Prostate gland (tissue), 2 donors: ENCODE measurements around the gene RSPH1. TPM values are rescaled to one million over a fixed set of nuclear protein-coding genes. Genes with fewer than 3 reads are reported as not detected.
A peak's percentile ranks its signal among the peaks of the same experiment; 100 is the strongest.

ENCODE experiments used
- DNase-seq: peaks from one replicate; pipeline ENCODE4 v3.0.0-alpha.2; 2019; ENCODE audit warnings: low spot score
- H3K27ac ChIP-seq, 2 donors: fragments of 200-600 bp; sonication (generic); 2 replicates each; pipeline ENCODE4 v1.5.1; 2017 to 2019
- H3K27me3 ChIP-seq: fragments of 200-600 bp; sonication (generic); replicated peaks from 2 replicates; pipeline ENCODE4 v1.5.1; 2019; ENCODE audit not compliant: insufficient read depth
- H3K36me3 ChIP-seq, 2 donors: fragments of 200-600 bp; sonication (generic); 1 replicate in 1 of 2; 2 replicates in 1 of 2; pipeline versions ENCODE4 v1.5.1 to v1.8.1; 2017 to 2019
- H3K4me1 ChIP-seq: fragments of 200-600 bp; sonication (generic); replicated peaks from 2 replicates; pipeline ENCODE4 v1.5.1; 2019
- H3K4me3 ChIP-seq, 2 donors: fragments of 200-600 bp; sonication (generic); 2 replicates each; pipeline ENCODE4 v1.5.1; 2017 to 2019
- H3K9me3 ChIP-seq: fragments of 200-600 bp; sonication (generic); 2 replicates; pipeline ENCODE4 v1.5.1; 2017
- POLR2A ChIP-seq: fragments of 450-650 bp; IDR thresholded peaks from one replicate; pipeline ENCODE4 v1.6.1; 2016; ENCODE audit warnings: antibody characterized with exemption, mild to moderate bottlenecking
- POLR2AphosphoS5 ChIP-seq: sonication (generic); formaldehyde crosslinking; IDR thresholded peaks from one replicate; pipeline ENCODE4 v1.6.1; 2017; ENCODE audit warnings: antibody characterized with exemption
- WGBS: methylation state at CpG from one replicate; pipeline ENCODE4 v1.1.5; 2018; 5-methylcytosine and 5-hydroxymethylcytosine counted together
- intact Hi-C: fragments of 100-400 bp; cut with DNase I; formaldehyde crosslinking; loops from one replicate; pipeline ENCODE4 v1.14.2; 2022
- total RNA-seq, 2 donors: library from RNA; depleted of rRNA; stranded (reverse); fragments of >200 nt; gene quantifications; one replicate each; pipeline ENCODE4 v1.1.0, GENCODE V29; 2016
- TF ChIP-seq, protein P1 (sequence below), 4 experiments: fragments of 200-600 bp in 2 of 4; fragments of 450-650 bp in 2 of 4; sonication (generic) in 2 of 4; IDR thresholded peaks; 1 replicate in 3 of 4; 2 replicates in 1 of 4; pipeline ENCODE4 v1.5.1; 2016 to 2019; ENCODE audit warnings: antibody characterized with exemption in 4 of 4, mild to moderate bottlenecking in 2 of 4, moderate library complexity in 2 of 4

Gene RSPH1
- total RNA-seq, 2 donors from 2014 or later, result 1.6 to 2.6 TPM

DNA sequence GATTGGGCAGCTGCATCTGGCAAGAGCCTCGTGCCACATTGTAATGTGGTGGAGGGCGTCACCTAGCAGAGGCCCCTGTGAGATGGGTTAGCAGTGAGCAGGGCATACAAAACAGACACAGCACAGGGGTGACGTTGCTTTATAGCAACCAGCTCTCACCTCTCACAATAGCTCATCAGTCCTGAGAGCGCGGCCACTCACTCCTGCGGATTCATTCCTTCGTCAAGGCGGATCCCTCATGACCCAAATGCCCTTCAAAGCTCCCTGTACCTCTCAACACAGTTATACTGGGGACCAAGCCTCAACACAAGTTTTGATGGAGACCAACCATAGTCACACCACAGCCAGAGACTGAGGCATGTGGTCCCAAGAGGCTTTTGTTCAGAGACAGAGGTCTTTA is 40.6 kb upstream of the RSPH1 start:
- 92% methylated on average over 8 of the region's 8 CpGs for WGBS
- peaks cover 28% of the 10 kb centered on the region for H3K4me1 ChIP-seq
- H3K27ac ChIP-seq, result peak overlapping the region; percentile 67 to 95
- no peak for TF ChIP-seq POLR2AphosphoS5
- no peak for TF ChIP-seq POLR2A
- TF ChIP-seq, protein P1, sequence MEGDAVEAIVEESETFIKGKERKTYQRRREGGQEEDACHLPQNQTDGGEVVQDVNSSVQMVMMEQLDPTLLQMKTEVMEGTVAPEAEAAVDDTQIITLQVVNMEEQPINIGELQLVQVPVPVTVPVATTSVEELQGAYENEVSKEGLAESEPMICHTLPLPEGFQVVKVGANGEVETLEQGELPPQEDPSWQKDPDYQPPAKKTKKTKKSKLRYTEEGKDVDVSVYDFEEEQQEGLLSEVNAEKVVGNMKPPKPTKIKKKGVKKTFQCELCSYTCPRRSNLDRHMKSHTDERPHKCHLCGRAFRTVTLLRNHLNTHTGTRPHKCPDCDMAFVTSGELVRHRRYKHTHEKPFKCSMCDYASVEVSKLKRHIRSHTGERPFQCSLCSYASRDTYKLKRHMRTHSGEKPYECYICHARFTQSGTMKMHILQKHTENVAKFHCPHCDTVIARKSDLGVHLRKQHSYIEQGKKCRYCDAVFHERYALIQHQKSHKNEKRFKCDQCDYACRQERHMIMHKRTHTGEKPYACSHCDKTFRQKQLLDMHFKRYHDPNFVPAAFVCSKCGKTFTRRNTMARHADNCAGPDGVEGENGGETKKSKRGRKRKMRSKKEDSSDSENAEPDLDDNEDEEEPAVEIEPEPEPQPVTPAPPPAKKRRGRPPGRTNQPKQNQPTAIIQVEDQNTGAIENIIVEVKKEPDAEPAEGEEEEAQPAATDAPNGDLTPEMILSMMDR (IDR thresholded peaks at IDR 0.05), result no peak
- no peaks in the 10 kb centered on the region for H3K36me3 ChIP-seq
- DNase-seq, result no peak
- H3K9me3 ChIP-seq, result no peaks in the 10 kb centered on the region
- no peak overlapping the region for H3K4me3 ChIP-seq
- no peaks in the 10 kb centered on the region for H3K27me3 ChIP-seq
- intact Hi-C loops, result no loop called here

DNA sequence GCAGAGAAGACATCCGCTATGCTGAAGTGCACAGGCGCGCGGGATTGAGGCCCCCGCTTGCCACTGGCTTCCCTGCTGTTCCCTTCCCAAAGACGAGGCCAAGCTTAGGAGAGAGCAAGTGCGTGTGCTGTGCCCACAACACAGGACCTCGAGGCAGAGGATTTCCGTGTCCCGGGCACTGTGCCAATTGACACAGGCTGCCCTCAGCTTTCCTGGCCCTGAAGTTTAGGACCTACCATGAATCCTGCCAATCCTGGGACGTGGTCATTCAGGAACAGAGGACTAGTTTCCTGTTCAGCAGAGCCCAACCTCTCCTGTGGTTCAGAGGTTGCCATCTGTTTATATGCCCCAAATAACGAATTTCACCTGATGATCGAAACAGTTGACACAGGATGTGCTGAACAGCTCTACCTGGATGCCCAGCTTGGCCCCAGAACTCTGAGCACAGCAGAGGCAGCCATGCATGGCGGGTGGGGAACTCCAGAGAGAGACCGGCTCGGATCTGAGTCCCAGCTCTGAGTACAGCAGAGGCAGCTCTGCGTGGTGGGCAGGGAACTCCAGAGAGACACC is 39.7 kb upstream of the RSPH1 start:
- 79% methylated on average over 17 of the region's 17 CpGs for WGBS
- Histone ChIP-seq H3K36me3 (no peaks in the 10 kb centered on the region), H3K4me1 (peaks cover 28% of the 10 kb centered on the region), H3K27ac (peak overlapping the region; percentile 22 to 95), H3K4me3 (no peak overlapping the region), H3K27me3 (no peaks in the 10 kb centered on the region), H3K9me3 (no peaks in the 10 kb centered on the region)
- TF ChIP-seq POLR2A (no peak), POLR2AphosphoS5 (no peak)
- TF ChIP-seq, protein P1 (IDR thresholded peaks at IDR 0.05), result no peak
- DNase-seq, result no peak
- intact Hi-C loops, result no loop called here

DNA sequence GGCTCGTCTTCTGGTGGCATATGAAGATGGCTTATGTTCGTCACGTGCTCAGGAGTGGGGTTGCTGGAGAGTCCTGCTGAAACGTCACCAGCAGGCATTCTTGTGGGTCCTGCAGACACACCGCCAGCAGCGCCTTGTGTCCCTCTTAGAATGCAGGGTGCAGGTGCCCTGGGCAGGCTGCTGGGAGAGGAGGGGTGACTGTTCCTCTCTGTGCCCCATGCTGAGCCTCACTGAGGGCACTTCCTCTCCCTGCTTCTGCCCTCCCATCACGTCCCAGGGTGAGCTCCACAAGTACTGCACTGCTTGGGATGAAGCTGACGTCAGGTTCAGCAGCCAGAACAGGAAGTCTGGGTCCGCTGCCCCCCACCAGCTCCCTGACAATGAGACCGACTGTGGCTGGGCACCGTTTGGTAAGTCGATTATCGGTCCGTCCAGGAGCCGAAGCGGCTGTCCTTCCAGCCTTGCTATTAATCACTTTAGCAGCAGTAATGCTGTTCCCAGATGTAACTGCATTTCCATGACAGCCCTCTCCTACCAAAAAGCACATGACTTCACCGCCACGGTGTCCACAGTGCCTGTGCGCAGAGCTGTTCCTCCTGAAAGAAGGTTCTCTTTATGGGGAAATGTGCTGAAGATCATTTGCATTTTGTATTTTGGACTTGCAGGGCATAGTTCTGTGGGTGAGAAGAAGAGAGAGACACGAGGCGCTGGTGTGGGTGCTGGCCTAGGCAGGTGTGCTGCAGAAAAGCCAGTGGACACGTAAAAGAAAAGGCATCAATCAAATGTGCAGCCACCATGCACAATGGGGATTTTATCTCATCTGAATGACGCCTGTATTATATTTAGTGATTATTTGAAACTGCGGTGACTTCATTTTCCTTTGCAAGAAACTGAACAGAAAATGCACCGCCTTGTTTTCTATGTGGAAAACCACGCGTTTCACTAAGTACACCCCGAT is 38.7 kb upstream of the RSPH1 start:
- Histone ChIP-seq H3K4me3 (no peak overlapping the region), H3K27me3 (no peaks in the 10 kb centered on the region), H3K9me3 (no peaks in the 10 kb centered on the region), H3K4me1 (peaks cover 28% of the 10 kb centered on the region), H3K27ac (peak overlapping the region; percentile 22 to 95), H3K36me3 (no peaks in the 10 kb centered on the region)
- no peak for DNase-seq
- 84% methylated on average over 28 of the region's 28 CpGs for WGBS
- TF ChIP-seq, protein P1 (IDR thresholded peaks at IDR 0.05), result no peak
- TF ChIP-seq POLR2A, result no peak
- TF ChIP-seq POLR2AphosphoS5, result no peak
- intact Hi-C loops, result no loop called here

DNA sequence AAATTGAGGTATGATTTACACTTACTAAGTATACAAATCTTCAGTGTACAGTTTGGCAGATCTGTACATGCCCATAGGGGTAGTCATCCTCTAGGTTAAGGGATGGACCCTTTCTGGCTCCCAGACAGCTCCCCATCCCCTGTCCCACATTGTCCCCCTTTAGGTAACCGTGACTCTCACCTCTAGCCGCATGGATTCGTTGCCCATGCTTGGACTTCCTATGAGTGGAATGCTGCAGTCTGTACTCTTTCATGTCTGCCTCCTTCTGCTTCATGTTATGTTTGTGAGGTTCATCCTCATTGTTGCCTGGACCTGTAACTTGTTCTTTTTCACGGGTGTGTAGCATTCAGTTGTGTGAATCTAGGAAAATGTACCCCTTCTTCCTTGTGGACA is 37.9 kb upstream of the RSPH1 start:
- no peaks in the 10 kb centered on the region for H3K36me3 ChIP-seq
- no peak overlapping the region for H3K4me3 ChIP-seq
- DNase-seq, result no peak
- H3K9me3 ChIP-seq, result no peaks in the 10 kb centered on the region
- TF ChIP-seq, protein P1 (IDR thresholded peaks at IDR 0.05), result no peak
- no peak for TF ChIP-seq POLR2A
- no peak for TF ChIP-seq POLR2AphosphoS5
- WGBS, result 89% methylated on average over 4 of the region's 4 CpGs
- H3K27me3 ChIP-seq, result no peaks in the 10 kb centered on the region
- peak overlapping the region in 1 of 2 donors; percentile 95 for H3K27ac ChIP-seq
- H3K4me1 ChIP-seq, result peaks cover 26% of the 10 kb centered on the region
- intact Hi-C loops, result no loop called here
